H1 (cell line): ENCODE data around the gene SLU7. TPM values are rescaled to one million over a fixed set of nuclear protein-coding genes. Genes with fewer than 3 reads are reported as not detected.

ENCODE experiments used
- CTCF ChIA-PET: fragments of 300-600 bp; sonication (Branson Sonifier 250); formaldehyde crosslinking; loops from one replicate; lab custom pipeline; 2021; ENCODE audit not compliant: partially characterized antibody; lab: Charles Lee
- POLR2A ChIA-PET: fragments of 300-600 bp; sonication (Branson Sonifier 250); formaldehyde crosslinking; loops from one replicate; lab custom pipeline; 2021; ENCODE audit warnings: inconsistent platforms; ENCODE audit not compliant: partially characterized antibody; lab: Charles Lee
- DNase-seq, 2 experiments: peaks; one replicate each; pipeline versions ENCODE4 v3.0.0 to v3.0.0-alpha.2; 2010 to 2022; ENCODE audit warnings: low spot score in 2 of 2, low read depth in 1 of 2, mixed read lengths in 1 of 2
- FAIRE-seq: peaks from 2 replicates; lab custom pipeline; 2011; peaks lifted over from hg19 to GRCh38; lab: Jason Lieb, UNC
- H2AFZ ChIP-seq: 2 replicates; pipeline ENCODE4 v1.8.1; 2012; ENCODE audit warnings: low read length, inconsistent platforms
- H2AK5ac ChIP-seq: 2 replicates; pipeline ENCODE4 v1.6.1; 2013; ENCODE audit warnings: low read depth, low read length
- H2BK120ac ChIP-seq: replicated peaks from 2 replicates; pipeline ENCODE3; 2013; ENCODE audit warnings: low read depth, low read length, inconsistent platforms
- H2BK12ac ChIP-seq: 2 replicates; pipeline ENCODE4 v1.6.1; 2013; ENCODE audit warnings: low read depth, low read length
- H2BK15ac ChIP-seq: 2 replicates; pipeline ENCODE4 v1.6.1; 2013; ENCODE audit warnings: low read length
- H2BK20ac ChIP-seq: 2 replicates; pipeline ENCODE4 v1.6.1; 2013; ENCODE audit warnings: low read length
- H2BK5ac ChIP-seq: 2 replicates; pipeline ENCODE4 v1.6.1; 2013; ENCODE audit warnings: low read depth, low read length
- H3K14ac ChIP-seq: 2 replicates; pipeline ENCODE4 v1.6.1; 2013; ENCODE audit warnings: inconsistent platforms; ENCODE audit not compliant: insufficient read length
- H3K18ac ChIP-seq: 2 replicates; pipeline ENCODE4 v1.6.1; 2013; ENCODE audit warnings: low read length; ENCODE audit errors: extremely low read depth
- H3K23ac ChIP-seq: 2 replicates; pipeline ENCODE4 v1.6.1; 2013; ENCODE audit warnings: inconsistent platforms; ENCODE audit not compliant: insufficient read length
- H3K23me2 ChIP-seq: 2 replicates; pipeline ENCODE4 v1.6.1; 2013; ENCODE audit warnings: low read depth, low read length
- H3K27ac ChIP-seq: 2 replicates; pipeline ENCODE4 v1.6.1; 2011; ENCODE audit warnings: low read depth, low read length, inconsistent platforms
- H3K27me3 ChIP-seq, 4 experiments: replicated peaks in 1 of 4; 1 replicate in 1 of 4; 2 replicates in 3 of 4; pipeline versions ENCODE4 v1.6.1 to v1.8.1; 2011 to 2013; ENCODE audit warnings: low read length in 3 of 4, mild to moderate bottlenecking in 3 of 4, inconsistent platforms in 2 of 4, mixed read lengths in 2 of 4, moderate library complexity in 1 of 4; ENCODE audit not compliant: control insufficient read depth in 3 of 4, insufficient read depth in 3 of 4; ENCODE audit errors: extremely low read depth in 1 of 4
- H3K36me3 ChIP-seq, 4 experiments: 2 replicates each; pipeline versions ENCODE4 v1.6.1 to v1.8.1; 2011 to 2013; ENCODE audit warnings: mild to moderate bottlenecking in 4 of 4, low read length in 3 of 4, moderate library complexity in 2 of 4, control low read depth in 1 of 4, inconsistent platforms in 1 of 4; ENCODE audit not compliant: insufficient read depth in 4 of 4, control insufficient read depth in 2 of 4
- H3K4ac ChIP-seq: replicated peaks from 2 replicates; pipeline ENCODE3; 2013; ENCODE audit warnings: low read length, low read depth, mixed read lengths, inconsistent platforms; ENCODE audit not compliant: insufficient read length
- H3K4me1 ChIP-seq, 4 experiments: replicated peaks in 1 of 4; 1 replicate in 1 of 4; 2 replicates in 3 of 4; pipeline versions ENCODE4 v1.6.1 to v1.8.1; 2011 to 2013; ENCODE audit warnings: low read length in 3 of 4, inconsistent platforms in 2 of 4, mixed read lengths in 1 of 4; ENCODE audit not compliant: insufficient read depth in 4 of 4, control insufficient read depth in 3 of 4
- H3K4me2 ChIP-seq, 2 experiments: 2 replicates each; pipeline versions ENCODE4 v1.6.1 to v1.8.1; 2011 to 2013; ENCODE audit warnings: low read depth in 2 of 2, low read length in 2 of 2, control low read depth in 1 of 2, inconsistent platforms in 1 of 2, mild to moderate bottlenecking in 1 of 2; ENCODE audit not compliant: insufficient read depth in 1 of 2
- H3K4me3 ChIP-seq, 4 experiments: fragments of 200-600, 300-600 bp in 1 of 4; sonication (generic), shearing (Covaris generic), sonication (Bioruptor Twin) in 1 of 4; 2 replicates each; pipeline versions ENCODE4 v1.5.1 to v1.8.1; 2011 to 2016; ENCODE audit warnings: low read length in 4 of 4, low read depth in 3 of 4, control low read depth in 2 of 4, inconsistent platforms in 2 of 4, mild to moderate bottlenecking in 2 of 4, mixed read lengths in 1 of 4, moderate library complexity in 1 of 4; ENCODE audit not compliant: insufficient read depth in 2 of 4; ENCODE audit errors: extremely low read depth in 1 of 4
- H3K56ac ChIP-seq: replicated peaks from 2 replicates; pipeline ENCODE3; 2013; ENCODE audit warnings: low read depth, mild to moderate bottlenecking, mixed read lengths, low read length, inconsistent platforms; ENCODE audit not compliant: insufficient read length
- H3K79me1 ChIP-seq: 2 replicates; pipeline ENCODE4 v1.6.1; 2013; ENCODE audit warnings: low read depth, low read length, control low read depth
- H3K79me2 ChIP-seq, 2 experiments: 2 replicates each; pipeline versions ENCODE4 v1.6.1 to v1.8.1; 2012 to 2013; ENCODE audit warnings: low read length in 2 of 2, mild to moderate bottlenecking in 2 of 2, inconsistent platforms in 1 of 2; ENCODE audit not compliant: insufficient read depth in 2 of 2, control insufficient read depth in 1 of 2
- H3K9ac ChIP-seq, 4 experiments: replicated peaks in 1 of 4; 1 replicate in 1 of 4; 2 replicates in 3 of 4; pipeline versions ENCODE4 v1.6.1 to v1.8.1; 2011 to 2013; ENCODE audit warnings: low read depth in 3 of 4, low read length in 3 of 4, control low read depth in 2 of 4, mild to moderate bottlenecking in 2 of 4, moderate library complexity in 2 of 4, inconsistent platforms in 1 of 4; ENCODE audit errors: extremely low read depth in 1 of 4
- H3K9me3 ChIP-seq, 2 experiments: 2 replicates each; pipeline versions ENCODE4 v1.6.1 to v1.8.1; 2012 to 2013; ENCODE audit warnings: mild to moderate bottlenecking in 2 of 2, moderate library complexity in 2 of 2, control low read depth in 1 of 2, inconsistent platforms in 1 of 2, low read depth in 1 of 2, low read length in 1 of 2, mixed read lengths in 1 of 2; ENCODE audit not compliant: insufficient read depth in 2 of 2
- H4K20me1 ChIP-seq, 2 experiments: replicated peaks in 1 of 2; 2 replicates each; pipeline versions ENCODE3 to v1.8.1; 2011 to 2013; ENCODE audit warnings: inconsistent platforms in 2 of 2, low read length in 2 of 2, mild to moderate bottlenecking in 1 of 2; ENCODE audit not compliant: insufficient read depth in 2 of 2, control insufficient read depth in 1 of 2
- H4K5ac ChIP-seq: 2 replicates; pipeline ENCODE4 v1.6.1; 2013; ENCODE audit warnings: low read length, low read depth, mixed read lengths, inconsistent platforms; ENCODE audit not compliant: insufficient read length
- H4K8ac ChIP-seq: 2 replicates; pipeline ENCODE4 v1.8.0; 2013; ENCODE audit warnings: mild to moderate bottlenecking, moderate library complexity, low read length, inconsistent platforms; ENCODE audit not compliant: insufficient read depth; ENCODE audit errors: extremely low read depth
- H4K91ac ChIP-seq: replicated peaks from 2 replicates; pipeline ENCODE3; 2013; ENCODE audit warnings: low read length, mixed read lengths, inconsistent platforms; ENCODE audit not compliant: insufficient read length
- ATF3 ChIP-seq: IDR thresholded peaks from 2 replicates; pipeline ENCODE4 v1.6.1; 2011; ENCODE audit warnings: low read depth, mild to moderate bottlenecking, low read length; ENCODE audit not compliant: insufficient read depth
- BACH1 ChIP-seq: IDR thresholded peaks from 2 replicates; pipeline ENCODE4 v1.6.1; 2012; ENCODE audit warnings: low read length, improper control_type of control experiment
- E2F6 ChIP-seq: IDR thresholded peaks from 2 replicates; pipeline ENCODE4 v1.6.1; 2012; ENCODE audit warnings: inconsistent platforms
- EZH2 ChIP-seq: fragments of 200-600 bp; sonication (generic); IDR thresholded peaks from 2 replicates; pipeline ENCODE4 v1.7.1; 2012; ENCODE audit warnings: low read depth, mild to moderate bottlenecking, moderate library complexity, low read length, inconsistent platforms; ENCODE audit not compliant: severe bottlenecking
- KDM4A ChIP-seq: IDR thresholded peaks from one replicate; pipeline ENCODE4 v1.7.1; 2012; ENCODE audit warnings: low read depth, mild to moderate bottlenecking, moderate library complexity, low read length, inconsistent platforms; ENCODE audit not compliant: severe bottlenecking
- KDM5A ChIP-seq: fragments of 200-600 bp; IDR thresholded peaks from 2 replicates; pipeline ENCODE4 v1.7.1; 2012; ENCODE audit warnings: mild to moderate bottlenecking, low read length, inconsistent platforms, mixed read lengths
- MAFK ChIP-seq: IDR thresholded peaks from 2 replicates; pipeline ENCODE4 v1.6.1; 2012; ENCODE audit warnings: low read depth, mild to moderate bottlenecking, improper control_type of control experiment, low read length
- PHF8 ChIP-seq: fragments of 200-600 bp; sonication (generic); conservative IDR thresholded peaks from 2 replicates; pipeline ENCODE4 v1.7.1; 2012; ENCODE audit warnings: low read depth, mild to moderate bottlenecking, inconsistent platforms, low read length, moderate library complexity
- POLR2A ChIP-seq, 2 experiments: IDR thresholded peaks; 1 replicate in 1 of 2; 2 replicates in 1 of 2; pipeline ENCODE4 v1.6.1; 2011; ENCODE audit warnings: low read depth in 2 of 2, low read length in 2 of 2, mild to moderate bottlenecking in 2 of 2; ENCODE audit errors: control extremely low read depth in 1 of 2
- RAD21 ChIP-seq, 2 experiments: IDR thresholded peaks in 1 of 2; conservative IDR thresholded peaks in 1 of 2; 2 replicates each; pipeline ENCODE4 v1.6.1; 2011; ENCODE audit warnings: low read depth in 2 of 2, low read length in 2 of 2, improper control_type of control experiment in 1 of 2, inconsistent platforms in 1 of 2, mild to moderate bottlenecking in 1 of 2, moderate library complexity in 1 of 2
- RXRA ChIP-seq: IDR thresholded peaks from 2 replicates; pipeline ENCODE4 v1.6.1; 2011; ENCODE audit warnings: low read depth, mild to moderate bottlenecking, low read length, moderate library complexity; ENCODE audit not compliant: insufficient read depth
- SIRT6 ChIP-seq: IDR thresholded peaks from one replicate; pipeline ENCODE4 v1.7.1; 2012; ENCODE audit warnings: low read length, inconsistent platforms
- SP2 ChIP-seq: IDR thresholded peaks from 2 replicates; pipeline ENCODE4 v1.6.1; 2012; ENCODE audit warnings: mild to moderate bottlenecking, low read length, inconsistent platforms
- SRF ChIP-seq: IDR thresholded peaks from 2 replicates; pipeline ENCODE4 v1.6.1; 2011; ENCODE audit warnings: mild to moderate bottlenecking, low read depth, low read length, moderate library complexity
- WGBS, 2 experiments: shearing (Covaris generic) in 1 of 2; methylation state at CpG; one replicate each; pipeline versions ENCODE4 v1.1.6 to v1.1.7; 2013 to 2015; ENCODE audit warnings: low lambda C conversion rate in 2 of 2, mixed read lengths in 2 of 2, inconsistent platforms in 1 of 2, low coverage in 1 of 2, missing lambda C conversion rate in 1 of 2; ENCODE audit not compliant: insufficient replicate concordance in 2 of 2, insufficient coverage in 1 of 2, insufficient read length in 1 of 2; ENCODE audit errors: extremely low coverage in 1 of 2, missing lambda C conversion rate in 1 of 2; 5-methylcytosine and 5-hydroxymethylcytosine counted together
- polyA plus RNA-seq, 7 experiments: library from polyadenylated mRNA; depleted of rRNA in 3 of 7; stranded (reverse) in 5 of 7; unstranded in 2 of 7; fragments of >200 nt in 5 of 7; fragments of 200-250 nt in 2 of 7; gene quantifications; 1 replicate in 5 of 7; 2 replicates in 1 of 7; 4 replicates in 1 of 7; pipeline versions ENCODE4 v1.2.1 to v1.2.3, GENCODE V29; 2011 to 2013; ENCODE audit warnings: missing spikeins in 2 of 7, mixed read lengths in 2 of 7
- total RNA-seq: library from RNA; stranded (reverse); fragmentation: NEBNext Ultra II Directional; extraction: Animal tissue kit (Norgen Biotek cat#: 25700); gene quantifications from 2 replicates; pipeline ENCODE4 v1.2.1, GENCODE V29; 2021

The SLU7 gene
- total and polyA plus RNA-seq, 2 of the 8 experiments (the other 6 are each of a cell fraction or from before 2014, with no cell fraction given) = 6.0 to 34.1 TPM

- Histone ChIP-seq H4K20me1 (no peaks in the 10 kb centered on the region), H3K27me3 (no peaks in the 10 kb centered on the region), H3K14ac (no peak overlapping the region), H3K23me2 (no peaks in the 10 kb centered on the region), H4K5ac (no peak overlapping the region), H3K27ac (no peak overlapping the region), H2AK5ac (no peak overlapping the region), H3K18ac (no peak overlapping the region), H3K9me3 (no peaks in the 10 kb centered on the region; a peak in 1 of 4 replicates), H3K4me3 (no peak overlapping the region), H2BK5ac (no peak overlapping the region), H3K36me3 (no peaks in the 10 kb centered on the region), H4K91ac (no peak overlapping the region), H2BK12ac (no peak overlapping the region), H3K56ac (no peak overlapping the region), H2AFZ (no peak overlapping the region), H2BK120ac (no peak overlapping the region), H3K4me1 (no peaks in the 10 kb centered on the region; a peak in 1 of 7 replicates), H3K79me2 (no peaks in the 10 kb centered on the region), H3K9ac (no peak overlapping the region), H4K8ac (no peak overlapping the region), H2BK15ac (no peak overlapping the region), H3K23ac (no peak overlapping the region), H3K79me1 (no peaks in the 10 kb centered on the region), H3K4me2 (no peak overlapping the region), H3K4ac (no peak overlapping the region), H2BK20ac (no peak overlapping the region)
- no peak for DNase-seq
- ChIA-PET POLR2A (no interaction called here), CTCF (no interaction called here)
- 91% methylated on average over 2 of the region's 2 CpGs; no CpG with 5 or more reads in 1 of the 2 experiments for WGBS, 2 experiments
- FAIRE-seq = no peak
- TF ChIP-seq BACH1 = no peak
- no peak for TF ChIP-seq PHF8
- no peak for TF ChIP-seq SIRT6
- TF ChIP-seq SRF = no peak
- TF ChIP-seq KDM4A = no peak
- no peak for TF ChIP-seq RXRA
- TF ChIP-seq ATF3 = no peak
- TF ChIP-seq POLR2A (IDR thresholded peaks at IDR 0.05; ENCODE audit: control extremely low read depth in 1 of 2, low read depth in 2 of 2, low read length in 2 of 2) = no peak
- no peak for TF ChIP-seq SP2
- TF ChIP-seq KDM5A = no peak
- TF ChIP-seq MAFK = no peak
- no peak for TF ChIP-seq E2F6
- no peak for TF ChIP-seq RAD21 (IDR thresholded peaks at IDR 0.05 in 1 of 2, conservative IDR thresholded peaks at IDR 0.05 in 1 of 2; ENCODE audit: low read depth in 2 of 2, low read length in 2 of 2)
- no peak for TF ChIP-seq EZH2
These were observed 43.3 kb upstream of the SLU7 start for GRCh38 chr5:160462167-160462566.
